T-helper 17 cell (primary cell): ENCODE measurements around the gene PTPRD. TPM values are rescaled to one million over a fixed set of nuclear protein-coding genes. Genes with fewer than 3 reads are reported as not detected.

ENCODE experiments used
- ATAC-seq: fragments of 150-1000 bp; cut with Tn5 transposase; 2 replicates; pipeline ENCODE4 v1.10.0; 2021; ENCODE audit warnings: mild to moderate bottlenecking, moderate library complexity
- DNase-seq, 3 donors: peaks; one replicate each; pipeline versions ENCODE4 v3.0.0 to v3.0.0-alpha.2; 2020 to 2021
- H3K9me3 ChIP-seq: one replicate; pipeline ENCODE4 v1.7.0; 2013; ENCODE audit warnings: low read length, mild to moderate bottlenecking; ENCODE audit not compliant: control insufficient read depth, poor library complexity, severe bottlenecking
- H3K27ac Mint-ChIP-seq: one replicate; pipeline ENCODE4 v1.8.0; 2022; ENCODE audit warnings: mild to moderate bottlenecking, moderate library complexity, mixed read lengths
- H3K27me3 Mint-ChIP-seq: one replicate; pipeline ENCODE4 v1.8.0; 2022; ENCODE audit warnings: mixed read lengths
- H3K36me3 Mint-ChIP-seq: one replicate; pipeline ENCODE4 v1.8.0; 2022; ENCODE audit warnings: low read depth, mixed read lengths
- H3K4me1 Mint-ChIP-seq: one replicate; pipeline ENCODE4 v1.8.0; 2022; ENCODE audit warnings: mild to moderate bottlenecking, mixed read lengths
- H3K4me3 Mint-ChIP-seq: one replicate; pipeline ENCODE4 v1.8.0; 2022; ENCODE audit warnings: mild to moderate bottlenecking, moderate library complexity, mixed read lengths
- total RNA-seq, 4 donors: library from RNA in 2 of 4; stranded (reverse) in 2 of 4; gene quantifications; one replicate each; pipeline ENCODE4 v1.2.3 and lab custom pipeline; 2022 to 2026

Gene PTPRD
- total RNA-seq, 2 donors from 2014 or later, result not detected

- no peak for ATAC-seq
- H3K27me3 Mint-ChIP-seq, result no peaks in the 10 kb centered on the region
These were observed 2091.7 kb downstream of the PTPRD start for GRCh38 chr9:8521112-8521511.

GRCh38 chr9:8515748-8516147 lies 2097.1 kb downstream of the PTPRD start:
- no peaks in the 10 kb centered on the region for H3K27me3 Mint-ChIP-seq
- ATAC-seq, result no peak
- H3K4me1 Mint-ChIP-seq, result no peaks in the 10 kb centered on the region
- no peak overlapping the region for H3K4me3 Mint-ChIP-seq
- no peak overlapping the region for H3K27ac Mint-ChIP-seq
- H3K36me3 Mint-ChIP-seq, result no peaks in the 10 kb centered on the region
- H3K9me3 ChIP-seq, result no peaks in the 10 kb centered on the region
- DNase-seq, result no peak

More at GRCh38 chr9:8521112-8521511, 2091.7 kb downstream of the PTPRD start:
- Mint-ChIP-seq H3K4me3 (no peak overlapping the region), H3K27ac (no peak overlapping the region), H3K4me1 (no peaks in the 10 kb centered on the region), H3K36me3 (no peaks in the 10 kb centered on the region)
- no peaks in the 10 kb centered on the region for H3K9me3 ChIP-seq
- DNase-seq, result no peak

GRCh38 chr9:8514760-8515159 lies 2098.0 kb downstream of the PTPRD start:
- Mint-ChIP-seq H3K27ac (no peak overlapping the region), H3K4me3 (no peak overlapping the region), H3K4me1 (no peaks in the 10 kb centered on the region), H3K27me3 (no peaks in the 10 kb centered on the region), H3K36me3 (no peaks in the 10 kb centered on the region)
- no peak for ATAC-seq
- no peaks in the 10 kb centered on the region for H3K9me3 ChIP-seq
- no peak for DNase-seq

DNA sequence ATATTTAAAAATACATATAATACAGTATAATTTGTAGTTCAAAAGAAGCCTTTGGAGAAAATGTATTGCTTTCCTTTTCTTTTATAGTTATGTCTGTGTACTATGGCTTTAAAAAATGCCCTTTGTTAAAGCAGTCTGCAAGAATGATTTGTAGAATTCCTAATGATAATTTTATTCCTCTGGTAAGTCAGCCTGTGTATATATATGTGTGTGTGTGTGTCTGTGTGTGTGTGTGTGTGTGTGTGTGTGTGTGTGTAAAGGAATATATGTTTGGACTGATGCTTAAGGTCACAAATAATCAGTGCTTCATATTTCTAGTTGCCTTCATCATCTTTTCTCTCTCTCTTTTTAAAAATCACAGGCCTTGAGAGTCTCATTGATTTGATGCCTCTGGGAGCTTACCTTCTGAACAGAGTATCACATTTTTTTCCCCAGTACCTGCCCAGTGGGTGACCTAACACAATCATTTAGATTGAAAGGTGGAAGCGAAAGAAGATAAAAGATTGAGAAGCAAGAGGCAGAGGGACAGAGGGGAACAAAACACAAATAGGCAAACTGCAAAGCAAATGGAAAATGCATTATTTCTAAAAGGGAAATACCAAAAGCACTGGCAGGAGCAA lies 2104.0 kb downstream of the PTPRD start:
- H3K9me3 ChIP-seq, result no peaks in the 10 kb centered on the region
- no peak overlapping the region for H3K4me3 Mint-ChIP-seq
- H3K36me3 Mint-ChIP-seq, result no peaks in the 10 kb centered on the region
- ATAC-seq (no peak), DNase-seq (no peak)
- H3K27ac Mint-ChIP-seq, result no peak overlapping the region
- H3K27me3 Mint-ChIP-seq, result peaks cover 4% of the 10 kb centered on the region
- H3K4me1 Mint-ChIP-seq, result no peaks in the 10 kb centered on the region

GRCh38 chr9:8494571-8494970 lies 2118.2 kb downstream of the PTPRD start:
- no peak overlapping the region for H3K4me3 Mint-ChIP-seq
- ATAC-seq (no peak), DNase-seq (no peak)
- no peaks in the 10 kb centered on the region for H3K36me3 Mint-ChIP-seq
- no peaks in the 10 kb centered on the region for H3K4me1 Mint-ChIP-seq
- peaks cover 21% of the 10 kb centered on the region for H3K27me3 Mint-ChIP-seq
- no peaks in the 10 kb centered on the region for H3K9me3 ChIP-seq
- no peak overlapping the region for H3K27ac Mint-ChIP-seq

DNA sequence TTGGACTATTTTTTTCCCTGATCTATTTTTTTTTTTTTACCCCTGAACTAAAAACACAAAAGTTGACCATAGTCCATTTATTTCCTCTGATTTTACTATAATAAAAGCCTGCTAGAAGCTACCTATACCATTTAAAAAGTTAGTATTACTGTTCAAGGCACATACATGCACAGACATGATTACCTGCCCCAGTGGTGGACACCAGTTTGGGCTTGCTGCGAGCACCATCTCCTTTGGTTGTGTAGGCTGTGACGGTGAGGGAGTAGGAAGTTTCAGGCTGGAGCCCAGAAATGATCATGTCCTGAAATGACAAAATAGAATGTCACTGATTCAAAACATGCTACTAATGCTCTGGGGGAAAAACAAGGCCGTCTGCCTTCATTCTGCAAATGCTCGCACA lies 2120.1 kb downstream of the PTPRD start:
- no peak overlapping the region for H3K4me3 Mint-ChIP-seq
- H3K4me1 Mint-ChIP-seq, result no peaks in the 10 kb centered on the region
- H3K27ac Mint-ChIP-seq, result no peak overlapping the region
- no peaks in the 10 kb centered on the region for H3K9me3 ChIP-seq
- peaks cover 20% of the 10 kb centered on the region for H3K27me3 Mint-ChIP-seq
- no peak for DNase-seq
- ATAC-seq, result no peak
- H3K36me3 Mint-ChIP-seq, result no peaks in the 10 kb centered on the region

GRCh38 chr9:8492024-8492423 lies 2120.8 kb downstream of the PTPRD start:
- DNase-seq (no peak), ATAC-seq (no peak)
- Mint-ChIP-seq H3K27me3 (peaks cover 20% of the 10 kb centered on the region), H3K4me3 (no peak overlapping the region), H3K36me3 (no peaks in the 10 kb centered on the region), H3K27ac (no peak overlapping the region), H3K4me1 (no peaks in the 10 kb centered on the region)
- no peaks in the 10 kb centered on the region for H3K9me3 ChIP-seq

GRCh38 chr9:8491563-8491962 lies 2121.2 kb downstream of the PTPRD start:
- no peak overlapping the region for H3K4me3 Mint-ChIP-seq
- no peak for DNase-seq
- no peaks in the 10 kb centered on the region for H3K36me3 Mint-ChIP-seq
- no peaks in the 10 kb centered on the region for H3K9me3 ChIP-seq
- no peak overlapping the region for H3K27ac Mint-ChIP-seq
- ATAC-seq, result no peak
- H3K4me1 Mint-ChIP-seq, result no peaks in the 10 kb centered on the region
- peaks cover 15% of the 10 kb centered on the region for H3K27me3 Mint-ChIP-seq

GRCh38 chr9:8489835-8490234 lies 2123.0 kb downstream of the PTPRD start:
- Mint-ChIP-seq H3K36me3 (no peaks in the 10 kb centered on the region), H3K27me3 (peaks cover 13% of the 10 kb centered on the region), H3K4me1 (no peaks in the 10 kb centered on the region), H3K27ac (no peak overlapping the region), H3K4me3 (no peak overlapping the region)
- ATAC-seq (no peak), DNase-seq (no peak)
- H3K9me3 ChIP-seq, result no peaks in the 10 kb centered on the region

GRCh38 chr9:8486095-8486494 lies 2126.7 kb downstream of the PTPRD start:
- H3K36me3 Mint-ChIP-seq, result no peaks in the 10 kb centered on the region
- H3K9me3 ChIP-seq, result no peaks in the 10 kb centered on the region
- H3K4me1 Mint-ChIP-seq, result no peaks in the 10 kb centered on the region
- H3K27ac Mint-ChIP-seq, result no peak overlapping the region
- H3K4me3 Mint-ChIP-seq, result no peak overlapping the region
- DNase-seq, result no peak
- peaks cover 13% of the 10 kb centered on the region for H3K27me3 Mint-ChIP-seq
- ATAC-seq, result no peak

DNA sequence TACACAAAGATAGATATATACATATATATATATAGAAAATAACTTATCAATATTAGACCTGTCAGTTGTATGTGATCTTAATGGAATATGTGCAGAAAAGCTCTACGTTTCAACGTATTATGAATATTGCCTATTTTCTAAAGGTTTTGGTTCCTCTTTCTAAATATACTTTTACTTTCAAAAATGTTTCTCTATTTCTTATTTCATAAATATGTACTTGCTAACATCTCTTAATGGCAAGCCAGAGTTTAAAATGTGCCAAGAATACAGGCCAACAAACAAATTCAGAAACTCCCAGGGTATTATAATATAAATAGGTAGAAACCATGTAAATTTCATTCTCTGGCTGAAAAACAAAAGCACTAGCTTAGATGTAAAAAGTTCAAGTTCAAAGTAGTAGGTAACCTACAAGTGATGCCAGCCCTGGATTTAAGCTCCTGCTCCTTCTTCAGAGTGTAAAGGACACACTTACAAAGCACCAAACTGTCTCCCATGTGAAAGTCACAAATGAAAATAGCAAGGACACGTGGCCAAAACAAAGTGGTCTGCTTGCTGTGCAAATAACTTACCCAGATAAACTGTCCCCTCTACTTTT lies 2128.1 kb downstream of the PTPRD start:
- ATAC-seq (no peak), DNase-seq (no peak)
- H3K9me3 ChIP-seq, result no peaks in the 10 kb centered on the region
- Mint-ChIP-seq H3K4me3 (no peak overlapping the region), H3K27me3 (peaks cover 6% of the 10 kb centered on the region), H3K36me3 (no peaks in the 10 kb centered on the region), H3K27ac (no peak overlapping the region), H3K4me1 (peaks cover 2% of the 10 kb centered on the region)

DNA sequence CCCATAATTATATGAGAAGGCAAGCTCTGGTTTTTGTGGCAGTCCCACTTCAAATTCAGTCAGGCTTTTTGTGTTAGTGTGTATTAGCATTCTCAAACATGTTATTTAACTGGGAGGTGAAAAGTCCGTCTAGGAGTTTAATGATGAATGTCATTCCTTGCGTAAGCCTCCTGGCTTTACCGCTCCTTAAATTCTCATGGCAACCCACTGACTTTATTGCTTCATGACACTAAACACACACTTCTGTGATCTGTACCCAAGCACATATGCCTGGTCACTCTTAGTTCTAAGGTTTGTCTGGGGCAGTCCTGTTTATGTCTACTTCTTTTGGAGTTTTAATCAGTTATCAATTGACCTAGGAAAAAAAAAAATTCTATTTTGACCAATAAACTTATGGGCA lies 2135.4 kb downstream of the PTPRD start:
- H3K4me1 Mint-ChIP-seq, result peaks cover 2% of the 10 kb centered on the region

GRCh38 chr9:8474937-8475336 lies 2137.9 kb downstream of the PTPRD start:
- no peak for ATAC-seq
- H3K4me1 Mint-ChIP-seq, result peaks cover 2% of the 10 kb centered on the region

More for the DNA sequence above, 2135.4 kb downstream of the PTPRD start:
- DNase-seq (no peak), ATAC-seq (no peak)
- no peak overlapping the region for H3K27ac Mint-ChIP-seq
- H3K9me3 ChIP-seq, result no peaks in the 10 kb centered on the region
- H3K36me3 Mint-ChIP-seq, result no peaks in the 10 kb centered on the region
- no peaks in the 10 kb centered on the region for H3K27me3 Mint-ChIP-seq
- no peak overlapping the region for H3K4me3 Mint-ChIP-seq

More at GRCh38 chr9:8474937-8475336, 2137.9 kb downstream of the PTPRD start:
- no peaks in the 10 kb centered on the region for H3K36me3 Mint-ChIP-seq
- H3K27me3 Mint-ChIP-seq, result no peaks in the 10 kb centered on the region
- no peak overlapping the region for H3K4me3 Mint-ChIP-seq
- H3K9me3 ChIP-seq, result no peaks in the 10 kb centered on the region
- H3K27ac Mint-ChIP-seq, result no peak overlapping the region
- DNase-seq, result no peak
